Raji (cell line): ENCODE results near the gene HSFX2.
"Not testable (repeated sequence)": the region's sequence is repeated elsewhere in the genome, so short reads cannot be mapped to it uniquely, and the experiment has no call there.

ENCODE experiments used
- POLR2A ChIP-seq: IDR thresholded peaks from 2 replicates; pipeline ENCODE4 v1.6.1; 2011; ENCODE audit warnings: low read depth, low read length, control low read depth; ENCODE audit not compliant: insufficient read depth

HSFX2 gene

DNA sequence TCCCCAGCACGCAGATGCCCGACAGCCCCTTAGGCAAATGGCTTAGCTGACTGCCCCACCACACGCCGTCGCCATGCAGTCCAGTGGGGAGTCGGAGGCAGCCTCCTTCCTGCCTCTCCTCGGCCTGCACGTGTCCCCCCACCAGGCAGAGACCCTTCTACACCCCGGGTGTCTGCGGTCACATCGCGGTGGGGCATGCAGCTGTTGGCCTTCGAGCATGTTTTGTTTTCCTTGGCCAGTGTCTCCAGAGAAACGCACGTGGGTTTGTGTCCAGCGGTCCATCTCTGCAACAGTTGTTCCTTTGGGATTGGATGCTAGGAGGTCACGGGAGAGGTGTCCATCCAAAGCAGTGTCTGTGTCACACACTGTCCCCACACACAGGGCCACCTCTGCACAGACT, at the start of gene HSFX2:
Gene HSFX2, minus strand, starts transcription at position 101 of the 400 bp plus-strand sequence. CDS start 614 bp downstream, outside the sequence.
- TF ChIP-seq POLR2A, result not testable (repeated sequence)

GRCh38 chrX:149643496-149643895, 48.4 kb upstream of the HSFX2 start:
- TF ChIP-seq POLR2A, result no peak

DNA sequence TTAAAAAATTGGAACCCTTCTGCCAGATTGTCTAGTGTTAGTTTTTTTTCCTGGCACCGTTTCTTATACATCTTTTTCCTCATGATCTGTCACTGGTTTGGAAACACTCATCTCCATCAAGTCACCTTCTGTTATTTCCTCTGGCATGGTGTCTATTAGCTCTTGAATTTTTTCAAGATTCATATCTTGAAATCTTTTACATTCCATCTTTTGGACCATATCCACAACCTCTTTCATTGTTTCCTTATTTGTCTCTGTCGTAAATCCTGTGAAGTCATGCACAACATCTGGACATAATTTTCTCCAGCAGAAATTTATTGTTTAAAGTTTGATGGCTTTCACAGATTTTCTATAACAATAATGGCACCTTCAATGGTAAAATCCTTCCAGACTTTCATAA, 46.7 kb upstream of the HSFX2 start:
- no peak for TF ChIP-seq POLR2A

DNA sequence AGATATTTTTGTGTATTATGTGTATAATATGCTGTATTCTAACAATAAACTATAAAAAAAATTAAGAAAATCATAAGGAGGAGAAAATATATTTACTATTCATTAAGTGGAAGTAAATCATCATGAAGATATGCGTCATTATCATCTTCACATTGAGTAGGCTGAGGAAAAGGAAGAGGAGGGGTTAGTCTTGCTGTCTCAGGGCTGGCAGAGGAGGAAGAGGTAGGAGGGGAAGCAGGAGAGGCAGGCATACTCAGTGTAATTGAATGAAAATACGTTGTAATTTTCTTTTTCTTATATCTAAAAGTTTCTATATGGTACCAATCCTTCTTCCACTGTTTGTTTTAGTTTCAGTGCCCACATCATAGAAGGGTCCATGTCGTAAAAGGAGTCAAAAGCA, 46.3 kb upstream of the HSFX2 start:
- no peak for TF ChIP-seq POLR2A

DNA sequence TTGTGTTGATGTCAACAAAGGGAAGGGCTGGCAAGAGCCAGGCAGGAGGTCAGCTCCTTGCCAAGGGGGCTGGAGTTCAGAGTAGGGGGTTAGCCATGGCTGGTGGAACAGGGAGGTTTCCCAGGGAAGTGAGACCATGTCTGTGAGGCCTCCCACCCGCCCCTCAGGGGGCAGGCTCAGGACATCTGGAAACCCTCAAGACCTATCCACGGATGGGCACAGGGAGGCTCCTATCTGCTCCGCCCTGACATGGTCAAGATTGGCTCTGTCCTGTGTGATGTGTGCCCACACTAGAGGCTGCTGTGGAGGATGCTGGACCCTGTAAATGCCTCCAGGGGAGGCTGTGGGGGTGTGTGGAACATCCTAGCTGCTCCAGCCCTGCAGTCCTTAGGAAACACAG, 44.5 kb upstream of the HSFX2 start:
- no peak for TF ChIP-seq POLR2A

DNA sequence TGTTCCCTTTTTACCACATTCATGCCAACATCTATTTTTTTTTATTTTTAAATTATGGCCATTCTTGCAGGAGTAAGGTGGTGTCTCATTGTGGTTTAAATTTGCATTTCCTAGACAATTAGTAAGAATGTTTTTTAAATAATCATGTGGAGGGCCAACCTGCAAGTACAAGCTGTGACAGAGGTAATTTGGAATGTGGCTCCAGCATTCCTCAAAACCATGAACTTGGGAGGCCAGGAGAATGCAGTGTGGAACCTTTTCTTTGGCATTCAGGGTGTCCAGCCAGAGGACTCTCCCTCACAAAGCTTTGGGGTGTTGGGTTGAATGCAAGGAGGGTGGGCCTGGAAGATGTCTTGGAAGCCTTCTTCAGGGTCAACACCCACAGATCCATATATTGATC, 43.7 kb upstream of the HSFX2 start:
- no peak for TF ChIP-seq POLR2A

GRCh38 chrX:149633511-149633910, 38.4 kb upstream of the HSFX2 start:
- no peak for TF ChIP-seq POLR2A

DNA sequence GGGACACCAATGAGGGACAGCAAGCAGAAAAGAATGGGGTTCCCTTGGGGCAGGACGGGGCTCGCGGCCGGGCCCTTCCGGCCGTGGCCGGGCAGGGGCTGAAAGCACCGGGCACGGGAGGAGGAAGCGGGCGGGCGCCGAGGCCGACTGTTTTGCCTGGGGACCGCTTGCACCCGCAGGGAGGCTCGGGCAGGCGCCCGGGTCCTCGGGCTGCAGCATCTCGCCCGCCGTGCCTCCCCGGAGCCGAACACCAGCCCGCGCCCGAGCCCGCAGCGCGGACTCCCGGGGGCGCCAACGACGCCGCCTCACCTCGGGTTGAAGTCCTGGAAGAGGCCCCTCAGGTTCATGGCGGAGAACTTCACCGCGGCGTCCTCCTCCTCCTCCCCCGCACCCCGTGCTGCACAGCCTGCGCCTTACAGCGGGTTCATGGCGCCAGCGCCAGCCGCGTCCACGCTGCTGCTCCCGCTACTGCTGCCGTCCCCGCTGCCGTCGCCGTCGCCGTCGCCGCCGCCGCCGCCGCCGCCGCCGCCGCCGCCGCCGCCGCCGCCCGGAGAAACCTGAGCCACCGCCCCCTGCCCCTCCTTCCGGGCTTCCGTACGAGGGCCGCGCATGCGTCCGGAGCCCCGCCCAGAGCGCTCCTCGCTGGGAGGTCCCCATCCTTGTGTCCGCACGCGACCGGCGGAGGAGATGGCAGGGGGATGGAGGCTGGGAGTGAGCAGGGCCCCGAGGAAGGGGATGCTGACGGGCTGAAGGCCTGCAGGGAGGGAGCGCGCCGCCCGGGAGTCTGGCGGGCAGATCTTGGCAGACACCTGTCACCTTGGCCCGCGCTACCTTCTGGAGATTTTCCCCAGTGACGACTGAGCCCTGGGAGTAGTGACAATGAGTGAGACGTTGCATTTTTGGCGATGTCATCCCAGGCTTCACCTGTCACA, 36.4 kb upstream of the HSFX2 start, which contains the start of gene TMEM185A:
Gene TMEM185A, minus strand, starts transcription at position 559 of the 932 bp plus-strand sequence. Its CDS starts 212 bp downstream, at position 347.
- peak; percentile 78 for TF ChIP-seq POLR2A

- no peak for TF ChIP-seq POLR2A
These were observed 35.6 kb upstream of the HSFX2 start for GRCh38 chrX:149630681-149631233.

GRCh38 chrX:149629730-149630387, 34.7 kb upstream of the HSFX2 start:
- TF ChIP-seq POLR2A, result no peak

GRCh38 chrX:149628768-149629167, 33.7 kb upstream of the HSFX2 start:
- TF ChIP-seq POLR2A, result no peak

DNA sequence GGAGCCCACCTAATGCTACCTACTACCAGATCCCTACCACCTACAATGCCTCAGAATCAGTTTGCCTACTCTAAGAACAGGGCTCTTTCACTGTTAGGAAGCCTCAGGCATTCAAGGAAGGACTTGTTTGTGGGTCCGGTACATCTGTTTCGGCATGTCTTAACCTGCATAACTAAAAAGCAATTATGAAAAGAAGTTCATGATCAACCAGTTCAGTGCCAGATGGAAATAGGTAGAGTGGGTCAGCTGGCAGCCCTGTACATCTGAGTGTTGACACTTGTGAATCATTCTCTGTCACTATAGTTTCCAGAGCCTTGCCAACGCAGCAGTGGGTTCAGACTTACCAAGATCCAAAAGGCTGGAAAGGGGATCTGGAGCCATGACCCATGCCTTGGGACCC, 33.2 kb upstream of the HSFX2 start:
- no peak for TF ChIP-seq POLR2A

- no peak for TF ChIP-seq POLR2A
These were observed 23.8 kb upstream of the HSFX2 start for GRCh38 chrX:149618871-149619270.

- no peak for TF ChIP-seq POLR2A
These were observed 16.6 kb upstream of the HSFX2 start for GRCh38 chrX:149611623-149612175.

DNA sequence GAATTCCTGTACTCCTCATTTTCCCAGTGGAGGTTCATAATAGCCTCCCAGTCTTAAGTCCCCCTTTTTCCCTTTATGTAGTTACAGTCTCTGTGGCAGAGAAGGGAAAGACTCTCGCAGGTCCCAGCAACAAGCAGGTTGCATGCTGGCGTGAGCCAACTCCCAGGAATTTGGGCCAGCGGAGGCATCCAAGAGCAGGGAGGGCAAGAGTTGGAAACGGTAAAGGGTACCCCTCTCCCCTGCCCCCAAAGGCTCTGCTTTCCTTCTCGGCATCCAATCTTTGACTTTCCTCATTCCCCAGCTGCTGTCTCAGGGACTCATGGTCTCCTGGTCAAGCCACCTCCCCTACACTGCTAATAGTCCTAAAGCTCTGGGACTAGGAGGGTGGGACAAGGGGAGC, 15.4 kb upstream of the HSFX2 start:
- no peak for TF ChIP-seq POLR2A
